DND-41 (cell line): ENCODE data around the gene ST14.

Experiments
- ATAC-seq: fragments of 200-7000 bp; cut with Tn5 transposase; 3 replicates; pipeline ENCODE4 v1.9.1; 2021; ENCODE audit warnings: low read depth; ENCODE audit not compliant: insufficient read depth
- DNase-seq: peaks from one replicate; pipeline ENCODE4 v3.0.0-alpha.2; 2020
- H2AFZ ChIP-seq: 2 replicates; pipeline ENCODE4 v1.6.0; 2012; ENCODE audit warnings: low read depth, low read length
- H3K27ac ChIP-seq: 2 replicates; pipeline ENCODE4 v1.5.1; 2012; ENCODE audit warnings: low read length, inconsistent platforms
- H3K27me3 ChIP-seq: fragments of 200-600 bp; sonication (generic); 2 replicates; pipeline ENCODE4 v1.6.0; 2012; ENCODE audit warnings: low read length, mild to moderate bottlenecking, inconsistent platforms; ENCODE audit not compliant: insufficient read depth, poor library complexity
- H3K36me3 ChIP-seq: 2 replicates; pipeline ENCODE4 v1.5.1; 2012; ENCODE audit warnings: low read length, inconsistent platforms; ENCODE audit not compliant: insufficient read depth
- H3K4me1 ChIP-seq: 2 replicates; pipeline ENCODE4 v1.5.1; 2012; ENCODE audit warnings: mild to moderate bottlenecking, low read length; ENCODE audit not compliant: insufficient read depth
- H3K4me2 ChIP-seq: 2 replicates; pipeline ENCODE4 v1.6.0; 2012; ENCODE audit warnings: mild to moderate bottlenecking, moderate library complexity, low read length, inconsistent platforms; ENCODE audit not compliant: insufficient read depth
- H3K4me3 ChIP-seq, 2 experiments: fragments of 200-600 bp in 1 of 2; shearing (Covaris generic) in 1 of 2; 2 replicates each; pipeline ENCODE4 v1.5.1; 2012 to 2016; ENCODE audit warnings: inconsistent platforms in 2 of 2, low read length in 2 of 2, mild to moderate bottlenecking in 2 of 2, low read depth in 1 of 2, moderate library complexity in 1 of 2
- H3K79me2 ChIP-seq: 2 replicates; pipeline ENCODE4 v1.6.0; 2012; ENCODE audit warnings: low read length, inconsistent platforms; ENCODE audit not compliant: insufficient read depth
- H3K9ac ChIP-seq: 2 replicates; pipeline ENCODE4 v1.6.0; 2012; ENCODE audit warnings: low read depth, mild to moderate bottlenecking, inconsistent platforms, low read length, moderate library complexity
- H3K9me3 ChIP-seq: 2 replicates; pipeline ENCODE4 v1.5.1; 2012; ENCODE audit warnings: low read length, moderate library complexity, mild to moderate bottlenecking, inconsistent platforms; ENCODE audit not compliant: insufficient read depth, severe bottlenecking
- H4K20me1 ChIP-seq: 2 replicates; pipeline ENCODE4 v1.6.0; 2012; ENCODE audit warnings: low read length; ENCODE audit not compliant: insufficient read depth
- CTCF ChIP-seq: IDR thresholded peaks from 2 replicates; pipeline ENCODE4 v1.5.1; 2012; ENCODE audit warnings: borderline replicate concordance, low read length, moderate library complexity, mild to moderate bottlenecking; ENCODE audit not compliant: poor library complexity, severe bottlenecking; ENCODE audit errors: extremely low read depth
- EZH2 ChIP-seq: IDR thresholded peaks from 3 replicates; pipeline ENCODE4 v1.6.1; 2012; ENCODE audit warnings: borderline replicate concordance, low read depth, mild to moderate bottlenecking, moderate library complexity, low read length, inconsistent platforms; ENCODE audit not compliant: severe bottlenecking

ST14 gene

DNA sequence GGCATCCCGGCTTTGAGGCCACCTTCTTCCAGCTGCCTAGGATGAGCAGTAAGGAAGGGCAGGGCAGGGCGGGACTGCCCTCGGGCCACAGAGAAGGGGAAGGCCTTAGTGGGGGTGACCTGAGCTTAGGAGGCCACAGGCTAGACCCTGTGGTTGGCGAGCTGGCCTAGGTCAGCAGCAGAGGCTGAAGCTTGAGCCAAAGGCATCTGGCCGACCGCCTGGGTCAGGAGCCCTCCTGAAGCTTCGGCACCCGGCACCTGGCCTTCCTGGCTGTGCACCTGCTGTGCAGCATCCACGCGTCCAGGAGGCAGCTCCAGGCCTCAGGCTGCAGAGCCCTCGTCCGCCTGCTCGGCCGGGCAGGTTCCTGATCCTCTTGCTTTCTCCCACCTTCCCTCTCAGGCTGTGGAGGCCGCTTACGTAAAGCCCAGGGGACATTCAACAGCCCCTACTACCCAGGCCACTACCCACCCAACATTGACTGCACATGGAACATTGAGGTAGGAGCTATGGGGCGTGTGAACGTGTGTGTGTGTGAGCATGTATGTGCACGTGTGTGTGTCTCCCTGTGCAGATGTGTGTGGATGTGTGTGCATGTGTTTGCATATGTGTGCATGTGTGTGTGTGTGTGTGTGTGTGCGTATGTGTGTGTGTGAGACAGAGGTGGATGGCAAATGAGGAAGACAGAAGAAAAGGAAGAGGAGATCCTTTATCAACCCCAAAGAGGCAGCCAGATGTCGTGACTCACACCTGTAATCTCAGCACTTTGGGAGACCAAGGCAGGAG, 34.9 kb downstream of the ST14 start:
- Histone ChIP-seq H3K79me2 (no peaks in the 10 kb centered on the region), H3K4me1 (no peaks in the 10 kb centered on the region), H2AFZ (no peak overlapping the region), H3K9ac (no peak overlapping the region), H3K36me3 (no peaks in the 10 kb centered on the region), H3K4me2 (no peak overlapping the region), H3K27ac (no peak overlapping the region), H3K27me3 (no peaks in the 10 kb centered on the region), H3K4me3 (no peak overlapping the region), H4K20me1 (peaks cover 3% of the 10 kb centered on the region; the same call in 1 of the 2 replicates), H3K9me3 (no peaks in the 10 kb centered on the region)
- TF ChIP-seq EZH2 (no peak), CTCF (no peak)
- ATAC-seq (no peak), DNase-seq (no peak)

DNA sequence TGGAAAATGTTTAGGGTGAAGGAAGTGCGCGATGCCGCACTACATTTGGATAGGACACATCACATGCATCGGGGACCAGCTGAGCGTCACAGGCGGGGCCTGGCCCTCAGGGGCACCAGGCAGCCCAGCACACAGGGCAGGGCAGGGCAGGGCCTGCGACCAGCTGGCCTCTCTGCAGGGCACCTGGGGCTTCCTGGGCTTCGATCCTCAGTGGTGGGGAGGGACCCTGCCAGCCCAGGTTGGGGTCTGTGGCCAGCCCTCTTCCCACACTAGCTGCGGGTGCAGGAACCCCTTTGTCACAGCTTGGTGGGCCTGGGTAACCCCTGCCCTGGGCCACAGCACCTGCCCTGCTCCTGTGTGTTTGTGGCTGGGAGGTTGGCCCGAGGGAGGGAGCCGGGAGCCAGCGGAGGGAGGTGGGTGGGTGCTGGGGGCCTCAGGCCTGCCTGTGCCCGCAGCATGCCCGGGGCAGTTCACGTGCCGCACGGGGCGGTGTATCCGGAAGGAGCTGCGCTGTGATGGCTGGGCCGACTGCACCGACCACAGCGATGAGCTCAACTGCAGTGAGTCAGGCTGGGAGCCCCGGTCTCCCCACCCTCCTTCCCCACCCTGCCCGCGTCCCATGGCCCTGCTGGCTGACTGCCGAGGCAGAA, 37.9 kb downstream of the ST14 start:
- no peak for ATAC-seq
- H3K4me3 ChIP-seq: no peak overlapping the region
- no peak overlapping the region for H3K4me2 ChIP-seq
- H3K27ac ChIP-seq: no peak overlapping the region
- peaks cover 3% of the 10 kb centered on the region; the same call in 1 of the 2 replicates for H4K20me1 ChIP-seq
- no peak overlapping the region for H3K9ac ChIP-seq
- TF ChIP-seq CTCF: no peak
- no peaks in the 10 kb centered on the region for H3K36me3 ChIP-seq
- H3K4me1 ChIP-seq: no peaks in the 10 kb centered on the region
- H2AFZ ChIP-seq: no peak overlapping the region
- DNase-seq: no peak
- no peaks in the 10 kb centered on the region for H3K27me3 ChIP-seq
- H3K9me3 ChIP-seq: no peaks in the 10 kb centered on the region
- no peaks in the 10 kb centered on the region for H3K79me2 ChIP-seq

GRCh38 chr11:130198292-130198691, 38.7 kb downstream of the ST14 start:
- Histone ChIP-seq H3K9me3 (no peaks in the 10 kb centered on the region), H3K36me3 (no peaks in the 10 kb centered on the region), H3K4me2 (no peak overlapping the region), H3K4me1 (no peaks in the 10 kb centered on the region), H2AFZ (no peak overlapping the region), H3K27me3 (no peaks in the 10 kb centered on the region), H3K79me2 (no peaks in the 10 kb centered on the region), H4K20me1 (peaks cover 3% of the 10 kb centered on the region; the same call in 1 of the 2 replicates), H3K27ac (no peak overlapping the region), H3K9ac (no peak overlapping the region), H3K4me3 (no peak overlapping the region)
- no peak for TF ChIP-seq CTCF
- DNase-seq: no peak
- no peak for ATAC-seq
